Measurements from ENCODE around the gene WSB2. TPM values are rescaled to one million over a fixed set of nuclear protein-coding genes. Genes with fewer than 3 reads are reported as not detected.

WSB2 gene
- 100 to 1,000 TPM in 7 of 9 donors, 10 to 100 TPM in 2; 95.2 to 201 (median 106) TPM for total RNA-seq
- polyA plus RNA-seq, result 100 to 1,000 TPM in 1 of 3 donors, 10 to 100 TPM in 2; 50.0 to 162 (median 60.8) TPM
- long read RNA-seq, donor 1, transcript WSB2-201 (9 exons, 2,646 nt), result major isoform, 36 of 39 reads
- long read RNA-seq, donor 1, partial matches to known transcripts, result 0 of 39 reads
- long read RNA-seq, donor 1, other reads (novel, unspliced or antisense), result 0 of 39 reads
- long read RNA-seq, donor 2, transcript WSB2-201 (9 exons, 2,646 nt), result major isoform, 22 of 24 reads
- long read RNA-seq, donor 2, partial matches to known transcripts, result 0 of 24 reads
- long read RNA-seq, donor 2, other reads (novel, unspliced or antisense), result 0 of 24 reads
- long read RNA-seq, donor 3, transcript WSB2-201 (9 exons, 2,646 nt), result major isoform, 15 of 16 reads
- long read RNA-seq, donor 3, partial matches to known transcripts, result 0 of 16 reads
- long read RNA-seq, donor 3, other reads (novel, unspliced or antisense), result 0 of 16 reads
- long read RNA-seq, donor 4, transcript WSB2-201 (9 exons, 2,646 nt), result major isoform, 5 of 17 reads
- long read RNA-seq, donor 4, partial matches to known transcripts, result 4 of 17 reads
- long read RNA-seq, donor 4, other reads (novel, unspliced or antisense), result 7 of 17 reads
- long read RNA-seq, donor 5, transcript WSB2-201 (9 exons, 2,646 nt), result major isoform, 263 of 308 reads
- long read RNA-seq, donor 5, transcript WSB2-203 (8 exons, 1,328 nt), result minor isoform, 5 of 308 reads
- long read RNA-seq, donor 5, partial matches to known transcripts, result 21 of 308 reads
- long read RNA-seq, donor 5, other reads (novel, unspliced or antisense), result 15 of 308 reads
- long read RNA-seq, donor 6, partial matches to known transcripts, result 4 of 23 reads
- long read RNA-seq, donor 6, other reads (novel, unspliced or antisense), result 15 of 23 reads
- long read RNA-seq, donor 7, transcript WSB2-201 (9 exons, 2,646 nt), result major isoform, 16 of 17 reads
- long read RNA-seq, donor 7, partial matches to known transcripts, result 0 of 17 reads
- long read RNA-seq, donor 7, other reads (novel, unspliced or antisense), result 0 of 17 reads
- long read RNA-seq, donor 8, transcript WSB2-201 (9 exons, 2,646 nt), result major isoform, 23 of 25 reads
- long read RNA-seq, donor 8, partial matches to known transcripts, result 0 of 25 reads
- long read RNA-seq, donor 8, other reads (novel, unspliced or antisense), result 0 of 25 reads
- long read RNA-seq, donor 9, transcript WSB2-201 (9 exons, 2,646 nt), result major isoform, 19 of 23 reads
- long read RNA-seq, donor 9, partial matches to known transcripts, result 0 of 23 reads
- long read RNA-seq, donor 9, other reads (novel, unspliced or antisense), result 0 of 23 reads
- long read RNA-seq, donor 10, transcript WSB2-201 (9 exons, 2,646 nt), result major isoform, 9 of 9 reads
- long read RNA-seq, donor 10, partial matches to known transcripts, result 0 of 9 reads
- long read RNA-seq, donor 10, other reads (novel, unspliced or antisense), result 0 of 9 reads

- Histone ChIP-seq H3K4me3 (peak within 1 kb of the TSS; percentile 71 to 84 (median 83)), H3K27ac (peak within 1 kb of the TSS; percentile 93 to 100 (median 97)), H3K4me1 (replicated peaks in 1 of 2) (peaks cover 14 to 40% of the 10 kb centered on the region in 2 donors), H3K27me3 (no peaks in the 10 kb centered on the region), H3K9me3 (replicated peaks in 1 of 3) (no peaks in the 10 kb centered on the region), H3K36me3 (replicated peaks in 1 of 2) (no peaks in the 10 kb centered on the region)
- DNase-seq, result peak; percentile 77 to 89 (median 87)
- WGBS, 4 donors, result 1% methylated on average over 31 to 76 of the region's 76 CpGs
- peak in 1 of 2 donors; percentile 4 for TF ChIP-seq POLR2A (IDR thresholded peaks at IDR 0.05)
- TF ChIP-seq CTCF (IDR thresholded peaks at IDR 0.05), result no peak
- intact Hi-C loops (cut with DNase I), result no loop called here
Observed at GRCh38 chr12:118061011-118061872, at the start of gene WSB2. WSB2 (minus strand) TSS chr12:118061179; CDS start chr12:118061048, 131 bp downstream.

DNA sequence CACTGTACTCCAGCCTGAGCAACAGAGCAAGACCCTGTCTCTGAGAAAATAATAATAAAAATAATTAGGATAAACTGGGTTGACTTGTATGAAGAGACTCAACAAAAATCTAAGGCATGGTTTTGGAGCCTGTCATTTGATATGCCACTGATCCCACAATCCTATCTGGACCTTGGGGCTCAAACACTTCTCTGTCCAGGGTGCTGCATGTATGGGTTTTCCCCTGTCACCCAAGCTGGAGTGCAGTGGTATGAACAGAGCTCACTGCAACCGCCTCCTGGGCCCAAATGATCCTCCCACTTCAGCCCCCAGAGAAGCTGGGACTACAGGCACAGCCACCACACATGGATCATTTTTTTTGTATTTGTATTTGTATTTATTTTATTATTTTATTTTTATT, 48.1 kb upstream of the WSB2 start:
- Histone ChIP-seq H3K4me3 (no peak overlapping the region), H3K36me3 (replicated peaks in 1 of 2) (no peaks in the 10 kb centered on the region), H3K27me3 (no peaks in the 10 kb centered on the region), H3K9me3 (replicated peaks in 1 of 3) (no peaks in the 10 kb centered on the region), H3K4me1 (replicated peaks in 1 of 2) (peaks cover 0 to 6% of the 10 kb centered on the region in 2 donors), H3K27ac (no peak overlapping the region)
- no peak for DNase-seq
- intact Hi-C loops (cut with DNase I), result no loop called here
- no peak for TF ChIP-seq CTCF (IDR thresholded peaks at IDR 0.05)
- no peak for TF ChIP-seq POLR2A (IDR thresholded peaks at IDR 0.05)
- WGBS, 4 donors, result 92 to 100% (median 100%) methylated on average over 1 of the region's 1 CpG

- TF ChIP-seq POLR2A (IDR thresholded peaks at IDR 0.05) (no peak), CTCF (IDR thresholded peaks at IDR 0.05) (no peak)
- Histone ChIP-seq H3K27me3 (no peaks in the 10 kb centered on the region), H3K4me3 (no peak overlapping the region), H3K4me1 (replicated peaks in 1 of 2) (peaks cover 2 to 10% of the 10 kb centered on the region in 2 donors), H3K36me3 (replicated peaks in 1 of 2) (no peaks in the 10 kb centered on the region), H3K9me3 (replicated peaks in 1 of 3) (no peaks in the 10 kb centered on the region), H3K27ac (no peak overlapping the region)
- no peak for DNase-seq
- WGBS, 4 donors, result 91 to 97% (median 97%) methylated on average over 8 of the region's 8 CpGs
- intact Hi-C loops (cut with DNase I), result no loop called here
Observed at GRCh38 chr12:118107694-118108093, 46.7 kb upstream of the WSB2 start.
